Stimulated activated memory B cell treated with anti-CD40 and anti-IgM and Interleukin-4, amounts not matched to agents 10 μg/mL and 1 μg/mL and 100 μg/mL, for 72 hours (primary cell): ENCODE measurements around the gene PBX1.
A peak's percentile ranks its signal among the peaks of the same experiment; 100 is the strongest.

ENCODE experiments used
- ATAC-seq: fragments of 150-1000 bp; cut with Tn5 transposase; 2 replicates; pipeline ENCODE4 v1.10.0; 2021
- H3K27ac Mint-ChIP-seq: one replicate; pipeline ENCODE4 v1.8.0; 2022; ENCODE audit warnings: mild to moderate bottlenecking, mixed read lengths
- H3K27me3 Mint-ChIP-seq: one replicate; pipeline ENCODE4 v1.8.0; 2022; ENCODE audit warnings: mixed read lengths
- H3K36me3 Mint-ChIP-seq: one replicate; pipeline ENCODE4 v1.8.0; 2022; ENCODE audit warnings: mixed read lengths
- H3K4me1 Mint-ChIP-seq: one replicate; pipeline ENCODE4 v1.8.0; 2022; ENCODE audit warnings: mixed read lengths
- H3K4me3 Mint-ChIP-seq: one replicate; pipeline ENCODE4 v1.8.0; 2022; ENCODE audit warnings: mild to moderate bottlenecking, moderate library complexity, mixed read lengths
- H3K9me3 Mint-ChIP-seq: one replicate; pipeline ENCODE4 v1.8.0; 2022; ENCODE audit warnings: mixed read lengths

The PBX1 gene

DNA sequence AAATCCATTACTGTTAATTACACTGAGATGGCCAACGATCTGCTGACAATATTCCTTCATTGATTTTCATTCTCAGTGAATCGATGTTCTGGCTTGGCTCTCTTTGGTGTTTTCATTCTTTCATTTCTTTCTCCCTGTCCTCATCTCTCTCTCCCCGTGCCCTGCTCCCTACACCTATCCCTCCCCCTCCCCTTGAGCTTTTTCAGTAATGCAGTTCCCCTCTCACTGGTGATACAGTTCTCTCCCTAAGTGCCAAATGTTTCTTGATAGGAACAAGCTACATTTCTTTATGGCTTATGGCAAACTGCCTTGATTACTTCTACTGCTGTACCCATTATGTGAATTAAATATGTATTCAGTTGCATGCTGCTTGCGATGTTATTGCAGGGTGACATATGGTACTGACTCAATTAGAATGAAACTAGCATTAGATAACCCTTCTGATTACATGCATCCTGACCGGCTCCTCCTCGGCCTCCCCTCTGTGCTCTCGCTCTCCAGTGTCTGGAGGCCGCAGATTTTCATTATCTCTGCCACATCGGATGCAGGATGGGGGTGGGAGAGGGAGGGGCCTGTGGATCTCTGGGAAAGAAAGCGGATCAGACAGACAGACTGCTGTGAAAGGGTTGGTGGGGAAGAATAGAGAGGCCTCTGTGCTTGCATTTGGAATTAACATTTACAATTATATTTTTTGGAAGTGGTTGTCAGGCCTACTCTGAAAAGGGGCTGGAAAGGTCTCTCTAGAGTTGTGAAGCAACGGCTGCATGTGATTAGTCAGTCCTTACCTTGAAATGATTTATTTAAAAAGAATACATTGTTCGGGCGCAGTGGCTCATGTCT lies 130.9 kb downstream of the PBX1 start:
- H3K36me3 Mint-ChIP-seq: no peaks in the 10 kb centered on the region
- no peak overlapping the region for H3K27ac Mint-ChIP-seq
- H3K27me3 Mint-ChIP-seq: no peaks in the 10 kb centered on the region
- no peaks in the 10 kb centered on the region for H3K4me1 Mint-ChIP-seq
- no peak overlapping the region for H3K4me3 Mint-ChIP-seq
- ATAC-seq: no peak
- no peaks in the 10 kb centered on the region for H3K9me3 Mint-ChIP-seq

DNA sequence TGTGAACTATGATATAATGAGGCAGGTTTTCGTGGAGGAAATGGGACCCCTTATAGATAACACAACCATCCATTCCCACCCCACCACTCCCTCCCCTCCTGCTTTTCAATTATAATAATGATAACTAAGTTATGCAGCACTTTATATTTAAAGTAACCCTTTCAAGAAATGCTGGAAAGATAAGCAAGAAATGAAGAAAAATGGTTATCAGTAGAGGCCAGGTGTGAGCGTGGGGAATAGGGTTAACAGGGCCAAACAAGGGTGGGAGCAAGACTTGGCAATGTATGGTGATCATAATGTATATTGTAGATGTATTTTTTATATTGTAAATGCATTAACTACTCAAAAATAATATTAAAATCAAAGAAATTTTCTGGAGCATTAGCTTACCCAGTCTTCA lies 133.4 kb downstream of the PBX1 start:
- Mint-ChIP-seq H3K36me3 (no peaks in the 10 kb centered on the region), H3K4me1 (no peaks in the 10 kb centered on the region), H3K4me3 (no peak overlapping the region), H3K27ac (no peak overlapping the region), H3K9me3 (no peaks in the 10 kb centered on the region), H3K27me3 (no peaks in the 10 kb centered on the region)
- no peak for ATAC-seq

DNA sequence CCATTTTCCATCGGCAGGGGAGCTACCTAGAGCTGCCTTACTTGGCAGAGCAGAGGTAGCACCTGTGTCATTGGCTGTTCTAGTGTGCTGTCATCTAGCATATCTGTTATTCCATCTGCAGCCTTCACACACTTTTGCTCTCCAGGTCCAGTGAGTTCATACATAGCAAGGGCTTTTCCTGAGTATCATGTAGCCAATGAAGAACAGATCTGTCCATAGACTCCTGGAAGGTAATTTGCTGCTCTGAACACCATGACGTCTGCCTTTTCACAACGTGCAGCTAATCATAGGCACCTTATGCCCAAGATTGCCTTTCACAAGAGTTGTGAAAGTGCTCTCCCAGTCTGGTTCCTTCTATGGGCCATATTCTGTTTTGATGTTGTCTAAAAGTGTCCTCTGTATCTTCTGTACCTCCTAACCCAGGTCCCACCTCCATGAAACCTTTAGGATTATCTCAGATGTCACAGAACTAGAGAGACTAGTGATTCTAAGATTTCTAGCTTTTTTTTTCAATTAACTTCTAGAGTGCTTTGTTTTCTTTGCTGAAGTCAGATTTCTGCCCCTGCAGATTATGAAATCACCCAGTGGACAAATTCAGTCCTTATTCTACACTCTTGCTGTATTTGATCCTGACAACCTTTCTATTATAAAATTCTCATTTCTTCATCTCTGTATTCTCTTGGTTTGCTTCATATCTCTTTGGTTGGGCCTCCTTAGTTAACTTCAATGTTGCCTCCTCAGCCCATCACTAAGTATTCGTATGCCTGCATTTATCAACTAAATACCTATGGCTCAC lies 134.8 kb downstream of the PBX1 start:
- Mint-ChIP-seq H3K36me3 (no peaks in the 10 kb centered on the region), H3K27ac (no peak overlapping the region), H3K27me3 (no peaks in the 10 kb centered on the region), H3K4me1 (no peaks in the 10 kb centered on the region), H3K4me3 (no peak overlapping the region), H3K9me3 (no peaks in the 10 kb centered on the region)
- ATAC-seq: peak; percentile 21

DNA sequence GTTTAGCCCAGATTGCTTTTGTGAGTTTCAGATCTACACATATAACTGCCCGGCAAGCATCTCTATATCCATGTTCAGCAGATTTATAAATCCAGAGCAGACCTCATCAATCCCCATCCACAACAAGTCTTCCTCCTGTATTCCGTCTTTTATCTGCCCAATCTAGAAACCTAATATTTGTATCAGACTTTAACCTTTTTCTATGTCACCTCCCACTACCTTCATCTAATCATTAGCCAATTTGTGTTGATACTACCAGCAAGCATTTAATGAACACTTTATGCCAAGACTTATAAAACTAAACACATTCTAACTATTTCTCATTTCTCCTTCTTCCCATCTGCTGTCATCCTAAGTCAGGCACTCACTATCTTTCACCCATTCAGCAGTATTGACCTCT lies 135.5 kb downstream of the PBX1 start:
- Mint-ChIP-seq H3K27ac (no peak overlapping the region), H3K4me1 (no peaks in the 10 kb centered on the region), H3K9me3 (no peaks in the 10 kb centered on the region), H3K4me3 (no peak overlapping the region), H3K27me3 (no peaks in the 10 kb centered on the region), H3K36me3 (no peaks in the 10 kb centered on the region)
- ATAC-seq: no peak

DNA sequence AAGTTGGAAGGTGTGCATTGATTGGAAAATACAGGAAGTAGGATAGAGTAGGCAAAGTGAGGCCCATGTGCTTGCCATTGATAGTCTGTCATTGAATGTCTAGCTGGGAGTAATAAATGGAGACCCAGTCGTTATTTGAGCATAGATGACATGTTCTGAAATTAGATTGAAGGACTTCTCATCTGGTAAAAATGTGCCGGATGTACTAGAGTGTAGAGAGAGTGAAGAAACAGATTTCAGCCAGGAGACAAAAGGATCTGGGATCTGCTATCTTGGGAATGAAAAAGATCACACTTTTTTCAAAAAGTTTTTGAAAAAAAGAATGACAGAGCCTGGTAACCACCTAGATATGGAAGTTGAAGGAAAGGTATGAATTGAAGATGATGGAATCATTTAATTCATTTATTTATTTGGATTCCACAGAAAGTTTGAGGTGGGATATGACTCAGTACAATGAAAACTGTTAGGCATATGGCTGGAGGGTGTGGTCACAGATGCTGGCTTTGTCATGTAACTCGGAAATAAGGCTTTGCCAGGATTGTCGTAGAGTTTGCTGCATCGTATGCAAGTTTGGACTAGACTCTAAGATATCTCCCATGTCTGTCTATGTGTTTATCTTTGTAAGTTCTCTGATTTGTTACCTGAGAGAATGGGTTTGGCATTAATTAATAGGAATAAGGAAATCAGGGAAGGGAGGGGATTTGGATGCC lies 137.1 kb downstream of the PBX1 start:
- Mint-ChIP-seq H3K36me3 (no peaks in the 10 kb centered on the region), H3K4me3 (no peak overlapping the region), H3K27me3 (no peaks in the 10 kb centered on the region), H3K27ac (no peak overlapping the region), H3K4me1 (no peaks in the 10 kb centered on the region), H3K9me3 (no peaks in the 10 kb centered on the region)
- ATAC-seq: no peak

DNA sequence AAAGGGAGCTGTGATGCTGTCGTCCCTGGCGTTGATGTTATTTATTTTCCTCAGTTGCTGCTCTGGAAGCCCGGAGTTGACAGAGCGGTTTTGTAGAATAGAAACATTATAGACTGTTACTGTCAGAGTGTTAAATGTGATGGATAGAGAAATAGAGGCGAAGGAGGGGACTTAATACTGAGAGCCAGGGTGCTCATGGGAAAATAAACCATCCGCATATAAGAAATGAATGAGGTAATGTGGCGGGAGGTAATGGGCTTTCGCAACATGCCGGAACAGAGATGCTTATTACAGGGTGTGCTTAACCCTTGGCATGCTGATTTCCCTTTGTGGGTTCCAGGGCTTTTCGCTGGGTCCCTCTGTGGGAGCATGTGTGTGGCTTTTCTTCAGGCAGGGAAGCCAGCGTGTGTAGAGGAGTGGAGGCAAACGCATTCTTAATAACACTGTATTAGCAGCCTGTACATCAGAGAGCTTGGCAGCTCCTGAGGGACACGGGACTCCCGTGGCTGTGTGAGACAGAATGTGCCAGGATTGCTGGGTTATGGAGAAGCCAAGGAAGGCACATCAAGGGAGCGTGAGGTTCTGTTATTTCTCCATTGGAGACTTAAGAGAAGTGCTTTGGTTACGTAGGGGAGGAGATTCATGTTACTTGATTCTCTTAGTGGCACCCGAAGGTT lies 141.0 kb downstream of the PBX1 start:
- no peaks in the 10 kb centered on the region for H3K36me3 Mint-ChIP-seq
- H3K27ac Mint-ChIP-seq: no peak overlapping the region
- no peaks in the 10 kb centered on the region for H3K9me3 Mint-ChIP-seq
- peaks cover 7% of the 10 kb centered on the region for H3K27me3 Mint-ChIP-seq
- ATAC-seq: no peak
- no peaks in the 10 kb centered on the region for H3K4me1 Mint-ChIP-seq
- no peak overlapping the region for H3K4me3 Mint-ChIP-seq

DNA sequence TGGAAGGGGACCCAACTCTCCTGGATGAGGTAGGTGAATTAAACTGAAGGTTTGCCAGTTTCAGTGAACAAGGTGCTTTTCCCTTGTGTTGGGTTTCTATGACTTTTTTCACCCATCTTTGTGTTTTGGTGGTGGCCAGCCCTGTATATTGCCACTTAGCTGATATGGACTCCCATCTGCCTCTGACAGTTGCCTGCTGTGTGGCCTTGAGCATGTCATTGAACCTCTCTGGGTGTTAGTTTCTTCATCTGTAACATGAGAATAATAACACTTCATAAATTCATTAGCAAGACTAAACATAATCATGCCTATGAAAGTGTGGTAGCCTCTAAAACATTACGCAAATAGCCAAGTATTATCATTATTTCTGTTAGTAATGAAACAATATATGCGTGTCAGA lies 141.7 kb downstream of the PBX1 start:
- Mint-ChIP-seq H3K36me3 (no peaks in the 10 kb centered on the region), H3K4me1 (no peaks in the 10 kb centered on the region), H3K9me3 (no peaks in the 10 kb centered on the region), H3K27me3 (peaks cover 7% of the 10 kb centered on the region), H3K27ac (no peak overlapping the region), H3K4me3 (no peak overlapping the region)
- ATAC-seq: no peak

DNA sequence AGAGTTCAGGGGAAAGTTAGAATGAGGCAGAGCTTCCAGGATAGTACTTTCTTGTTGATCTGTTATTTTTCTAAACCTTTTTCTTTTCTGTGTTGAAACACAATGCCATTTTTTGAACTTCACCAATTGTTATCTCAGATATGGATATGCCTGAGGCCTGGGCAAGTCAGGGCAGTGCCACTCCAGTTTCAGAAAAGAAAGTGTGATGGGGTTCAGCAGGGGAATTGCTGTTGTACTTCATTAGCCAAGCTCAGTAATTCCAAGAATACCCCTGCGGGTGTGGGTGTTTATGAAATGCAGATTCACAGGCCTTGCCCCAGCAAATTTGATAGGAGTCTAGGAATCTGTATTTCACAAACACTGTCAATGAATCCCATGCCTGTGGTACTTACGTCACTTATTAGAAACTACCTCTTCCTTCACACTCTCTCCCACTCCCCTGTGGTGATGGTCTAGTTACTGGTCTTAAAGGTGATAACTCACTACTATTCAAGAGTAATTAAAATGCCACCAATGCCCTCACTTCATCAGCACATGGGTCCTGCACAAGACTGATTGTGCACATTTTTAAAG lies 142.3 kb downstream of the PBX1 start:
- no peaks in the 10 kb centered on the region for H3K36me3 Mint-ChIP-seq

DNA sequence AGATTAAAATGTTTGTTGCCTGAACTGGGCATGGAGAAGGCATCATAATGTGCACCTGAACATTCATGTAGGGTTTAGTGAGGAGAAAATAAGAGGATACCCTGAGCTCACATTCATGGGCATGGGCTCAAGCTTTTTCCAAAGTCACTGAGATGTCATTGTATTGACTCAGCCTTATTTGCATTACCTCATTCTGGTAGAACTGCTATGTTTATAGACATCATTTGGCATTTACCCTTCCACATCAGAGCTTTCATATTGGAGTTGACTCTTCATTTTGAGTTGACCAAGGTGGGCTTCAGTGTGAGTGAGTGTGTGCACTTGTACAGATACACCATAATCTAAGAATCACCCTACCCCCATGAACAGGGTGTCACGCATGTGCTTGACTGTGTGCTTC lies 143.2 kb downstream of the PBX1 start:
- H3K4me3 Mint-ChIP-seq: no peak overlapping the region
- H3K4me1 Mint-ChIP-seq: no peaks in the 10 kb centered on the region
- no peaks in the 10 kb centered on the region for H3K9me3 Mint-ChIP-seq
- peaks cover 7% of the 10 kb centered on the region for H3K27me3 Mint-ChIP-seq
- H3K27ac Mint-ChIP-seq: no peak overlapping the region
- no peak for ATAC-seq
- no peaks in the 10 kb centered on the region for H3K36me3 Mint-ChIP-seq

More for the DNA sequence above, 142.3 kb downstream of the PBX1 start:
- Mint-ChIP-seq H3K4me3 (no peak overlapping the region), H3K4me1 (no peaks in the 10 kb centered on the region), H3K27ac (no peak overlapping the region), H3K9me3 (no peaks in the 10 kb centered on the region), H3K27me3 (peaks cover 7% of the 10 kb centered on the region)
- ATAC-seq: no peak

DNA sequence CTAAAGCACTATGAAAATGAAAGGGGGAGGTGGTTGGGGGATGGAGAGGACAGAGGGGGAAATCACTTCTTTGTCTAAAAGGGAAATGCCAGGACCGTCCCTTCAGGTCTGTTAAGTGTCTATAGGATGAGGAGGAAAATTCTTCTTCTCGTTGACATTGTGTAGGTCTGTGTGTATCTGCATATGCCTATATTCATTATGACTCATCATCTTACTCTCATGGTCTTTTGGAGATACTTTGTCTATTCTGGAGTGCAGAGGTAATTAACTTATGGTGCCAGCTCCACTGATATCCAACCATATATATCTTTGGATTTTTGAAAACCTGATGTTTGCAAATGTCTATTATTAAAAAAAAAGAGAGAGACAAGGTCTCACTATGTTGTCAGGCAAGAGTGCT lies 143.7 kb downstream of the PBX1 start:
- ATAC-seq: no peak

DNA sequence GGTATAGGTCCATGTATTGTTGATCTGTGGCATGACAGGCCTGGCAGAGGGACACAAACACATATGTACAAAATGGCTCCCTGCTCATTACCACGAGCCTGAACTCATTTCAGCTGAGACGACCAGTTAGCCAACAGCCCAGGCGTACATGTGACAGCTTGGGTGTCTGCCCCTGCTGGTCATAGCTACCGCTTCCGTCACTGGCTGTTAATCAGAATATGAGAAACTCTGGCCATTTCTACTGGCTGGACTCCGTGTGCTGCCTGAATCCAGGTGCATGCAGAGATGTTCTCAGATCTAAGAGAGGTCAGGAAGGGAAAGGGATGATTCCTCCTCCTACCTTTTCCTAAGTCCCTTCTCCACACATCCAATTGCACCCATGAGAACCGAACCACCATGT lies 144.5 kb downstream of the PBX1 start:
- H3K4me3 Mint-ChIP-seq: no peak overlapping the region
- ATAC-seq: no peak
- H3K4me1 Mint-ChIP-seq: no peaks in the 10 kb centered on the region
- H3K9me3 Mint-ChIP-seq: no peaks in the 10 kb centered on the region
- H3K27me3 Mint-ChIP-seq: peaks cover 7% of the 10 kb centered on the region
- no peak overlapping the region for H3K27ac Mint-ChIP-seq
- H3K36me3 Mint-ChIP-seq: no peaks in the 10 kb centered on the region

More for the DNA sequence above, 143.7 kb downstream of the PBX1 start:
- H3K9me3 Mint-ChIP-seq: no peaks in the 10 kb centered on the region
- no peaks in the 10 kb centered on the region for H3K36me3 Mint-ChIP-seq
- no peak overlapping the region for H3K4me3 Mint-ChIP-seq
- H3K27me3 Mint-ChIP-seq: peaks cover 7% of the 10 kb centered on the region
- no peak overlapping the region for H3K27ac Mint-ChIP-seq
- no peaks in the 10 kb centered on the region for H3K4me1 Mint-ChIP-seq

DNA sequence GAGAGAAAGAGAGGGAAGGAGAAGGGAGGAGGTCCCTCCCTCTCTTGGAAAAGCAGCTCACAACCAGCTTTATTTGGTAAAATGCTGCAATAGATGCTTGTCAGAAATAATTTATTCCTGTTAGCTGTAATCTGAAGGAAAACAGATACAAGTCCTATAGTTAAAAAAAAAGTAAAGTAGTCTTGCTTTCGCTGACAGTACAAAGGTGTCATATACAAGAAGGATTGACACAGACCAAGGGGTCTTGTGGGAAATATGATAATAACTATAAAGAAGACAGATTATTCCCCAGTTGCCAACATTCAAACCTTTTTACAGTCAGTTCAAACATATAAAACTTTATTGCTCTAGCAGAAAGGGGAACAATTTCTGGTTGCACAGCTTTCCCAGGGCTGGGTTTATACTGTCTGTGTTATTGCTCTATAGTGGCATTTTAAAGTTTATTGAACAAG lies 145.0 kb downstream of the PBX1 start:
- Mint-ChIP-seq H3K9me3 (no peaks in the 10 kb centered on the region), H3K4me3 (no peak overlapping the region), H3K4me1 (no peaks in the 10 kb centered on the region), H3K27me3 (peaks cover 7% of the 10 kb centered on the region), H3K36me3 (no peaks in the 10 kb centered on the region), H3K27ac (no peak overlapping the region)
- no peak for ATAC-seq

DNA sequence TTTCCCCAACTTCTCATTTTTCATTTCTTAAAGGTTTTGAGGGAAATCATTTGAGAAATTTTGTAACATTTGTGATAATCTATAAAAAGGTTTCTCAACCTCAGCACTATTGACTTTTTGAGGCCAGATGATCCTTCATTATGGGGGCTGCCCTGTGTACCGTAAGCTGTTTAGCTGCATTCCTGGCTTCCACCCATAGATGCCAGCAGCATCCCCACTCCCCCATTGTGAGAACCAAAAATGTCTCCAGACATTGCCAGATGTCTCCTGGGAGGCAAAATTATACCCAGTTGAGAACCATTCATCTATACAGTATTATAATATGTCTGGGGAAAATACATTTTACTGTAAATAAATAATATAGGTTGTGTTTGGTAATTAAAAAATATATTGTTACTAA lies 146.0 kb downstream of the PBX1 start:
- H3K36me3 Mint-ChIP-seq: no peaks in the 10 kb centered on the region
- peaks cover 7% of the 10 kb centered on the region for H3K27me3 Mint-ChIP-seq
- H3K27ac Mint-ChIP-seq: no peak overlapping the region
- no peak for ATAC-seq
- H3K4me1 Mint-ChIP-seq: no peaks in the 10 kb centered on the region
- H3K9me3 Mint-ChIP-seq: no peaks in the 10 kb centered on the region
- H3K4me3 Mint-ChIP-seq: no peak overlapping the region

DNA sequence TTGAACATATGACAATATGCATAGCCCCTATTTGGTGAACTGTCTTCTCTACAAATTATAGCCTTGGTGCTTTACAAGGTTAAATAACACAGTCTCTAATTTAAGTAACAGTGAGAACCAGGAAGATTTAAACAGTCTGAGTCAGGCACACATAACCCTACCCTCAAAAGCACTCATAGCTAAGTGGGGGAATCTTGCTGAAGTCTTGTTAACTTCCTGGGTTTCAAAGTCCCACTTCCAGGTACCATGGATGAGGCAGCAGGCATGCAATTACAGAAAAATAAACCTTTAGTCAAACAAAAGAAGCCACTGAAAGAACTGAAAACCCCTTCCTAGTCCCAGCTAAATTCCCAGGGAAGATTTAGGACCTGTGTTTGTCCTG lies 147.6 kb downstream of the PBX1 start:
- H3K9me3 Mint-ChIP-seq: no peaks in the 10 kb centered on the region
- H3K27ac Mint-ChIP-seq: no peak overlapping the region
- ATAC-seq: no peak
- peaks cover 6% of the 10 kb centered on the region for H3K27me3 Mint-ChIP-seq
- no peaks in the 10 kb centered on the region for H3K4me1 Mint-ChIP-seq
- no peak overlapping the region for H3K4me3 Mint-ChIP-seq
- H3K36me3 Mint-ChIP-seq: no peaks in the 10 kb centered on the region

DNA sequence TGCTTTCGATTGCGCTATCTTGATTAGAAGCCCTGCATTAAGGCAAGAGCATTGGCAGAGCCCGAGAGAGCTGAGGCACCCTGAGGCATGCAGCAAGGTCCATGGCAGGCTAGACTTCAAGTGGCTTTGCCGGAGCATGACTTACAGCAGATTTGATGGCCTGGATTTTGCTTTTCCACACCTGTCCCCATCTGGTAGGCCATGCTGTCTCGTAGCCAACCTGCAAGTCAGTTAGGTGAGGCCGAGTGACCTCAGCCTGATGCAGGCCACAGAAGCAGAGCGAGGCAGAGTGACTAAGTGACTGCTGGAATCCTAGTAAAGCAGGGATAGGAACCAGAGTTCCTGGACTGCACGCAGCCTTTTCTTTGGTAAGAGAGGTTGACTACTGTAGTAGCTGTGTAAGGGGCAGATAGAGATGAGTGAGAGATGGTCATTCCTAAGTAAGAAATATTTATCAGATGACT lies 148.9 kb downstream of the PBX1 start:
- H3K4me1 Mint-ChIP-seq: no peaks in the 10 kb centered on the region
- H3K27ac Mint-ChIP-seq: no peak overlapping the region
- H3K9me3 Mint-ChIP-seq: no peaks in the 10 kb centered on the region
- no peak overlapping the region for H3K4me3 Mint-ChIP-seq
- no peaks in the 10 kb centered on the region for H3K36me3 Mint-ChIP-seq
- peaks cover 14% of the 10 kb centered on the region for H3K27me3 Mint-ChIP-seq
- no peak for ATAC-seq
